ENCODE results near the gene SS18L1.

- TF ChIP-seq POLR2A (IDR thresholded peaks at IDR 0.05) (no peak), CTCF (IDR thresholded peaks at IDR 0.05) (no peak)
These were observed 74.6 kb downstream of the SS18L1 start for GRCh38 chr20:62217913-62218773.

Data from right lobe of liver (tissue), 4 donors.